ENCODE data around the gene MXRA8. TPM values are rescaled to one million over a fixed set of nuclear protein-coding genes. Genes with fewer than 3 reads are reported as not detected.

MXRA8 gene
- total and polyA plus RNA-seq, 8 donors = 78.3 to 151 (median 136) TPM

- TF ChIP-seq, protein P1, sequence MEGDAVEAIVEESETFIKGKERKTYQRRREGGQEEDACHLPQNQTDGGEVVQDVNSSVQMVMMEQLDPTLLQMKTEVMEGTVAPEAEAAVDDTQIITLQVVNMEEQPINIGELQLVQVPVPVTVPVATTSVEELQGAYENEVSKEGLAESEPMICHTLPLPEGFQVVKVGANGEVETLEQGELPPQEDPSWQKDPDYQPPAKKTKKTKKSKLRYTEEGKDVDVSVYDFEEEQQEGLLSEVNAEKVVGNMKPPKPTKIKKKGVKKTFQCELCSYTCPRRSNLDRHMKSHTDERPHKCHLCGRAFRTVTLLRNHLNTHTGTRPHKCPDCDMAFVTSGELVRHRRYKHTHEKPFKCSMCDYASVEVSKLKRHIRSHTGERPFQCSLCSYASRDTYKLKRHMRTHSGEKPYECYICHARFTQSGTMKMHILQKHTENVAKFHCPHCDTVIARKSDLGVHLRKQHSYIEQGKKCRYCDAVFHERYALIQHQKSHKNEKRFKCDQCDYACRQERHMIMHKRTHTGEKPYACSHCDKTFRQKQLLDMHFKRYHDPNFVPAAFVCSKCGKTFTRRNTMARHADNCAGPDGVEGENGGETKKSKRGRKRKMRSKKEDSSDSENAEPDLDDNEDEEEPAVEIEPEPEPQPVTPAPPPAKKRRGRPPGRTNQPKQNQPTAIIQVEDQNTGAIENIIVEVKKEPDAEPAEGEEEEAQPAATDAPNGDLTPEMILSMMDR (IDR thresholded peaks at IDR 0.05) = no peak
Observed at GRCh38 chr1:1309251-1310108, 48.9 kb downstream of the MXRA8 start.

GRCh38 chr1:1308756-1309250 is 49.6 kb downstream of the MXRA8 start:
- DNase-seq (no peak), ATAC-seq (peak; percentile 3)
- Histone ChIP-seq H3K4me1 (peaks cover 28 to 51% of the 10 kb centered on the region in 2 donors), H3K27ac (peak overlapping the region; percentile 96 to 99), H3K27me3 (no peaks in the 10 kb centered on the region), H3K9me3 (no peaks in the 10 kb centered on the region), H3K36me3 (peaks cover 0 to 43% of the 10 kb centered on the region in 2 donors), H3K4me3 (peak overlapping the region; percentile 91 to 94)
- TF ChIP-seq, protein P1 (IDR thresholded peaks at IDR 0.05) = no peak
- intact Hi-C loops (cut with DNase I) = no loop called here

More at GRCh38 chr1:1309251-1310108, 48.9 kb downstream of the MXRA8 start:
- Histone ChIP-seq H3K36me3 (peaks cover 0 to 50% of the 10 kb centered on the region in 2 donors), H3K9me3 (no peaks in the 10 kb centered on the region), H3K4me3 (peak overlapping the region; percentile 91 to 94), H3K4me1 (peaks cover 25 to 44% of the 10 kb centered on the region in 2 donors), H3K27ac (peak overlapping the region; percentile 96 to 99), H3K27me3 (no peaks in the 10 kb centered on the region)
- intact Hi-C loops (cut with DNase I) = no loop called here
- DNase-seq (peak in 1 of 4 donors; percentile 55), ATAC-seq (peak; percentile 0)

- Histone ChIP-seq H3K4me1 (peaks cover 28 to 51% of the 10 kb centered on the region in 2 donors), H3K36me3 (peaks cover 0 to 37% of the 10 kb centered on the region in 2 donors), H3K27ac (peak within 1 kb of the TSS; percentile 96 to 99), H3K4me3 (peak within 1 kb of the TSS; percentile 91 to 94), H3K27me3 (no peaks in the 10 kb centered on the region), H3K9me3 (no peaks in the 10 kb centered on the region)
- TF ChIP-seq, protein P1 (IDR thresholded peaks at IDR 0.05) = peak in 1 of 2 donors; percentile 39
- peak; percentile 82 for ATAC-seq
- DNase-seq = peak; percentile 88 to 95 (median 94)
- intact Hi-C loops (cut with DNase I) = no loop called here
Observed at GRCh38 chr1:1307923-1308755, 50.2 kb downstream of the MXRA8 start, which contains the start of the genes ACAP3 and PUSL1. TSS of gene ACAP3 (minus strand) at chr1:1307930. CDS start at chr1:1307815, 115 bp downstream. TSS of gene PUSL1 (plus strand) at chr1:1308597. CDS start at chr1:1308644, 47 bp downstream.

DNA sequence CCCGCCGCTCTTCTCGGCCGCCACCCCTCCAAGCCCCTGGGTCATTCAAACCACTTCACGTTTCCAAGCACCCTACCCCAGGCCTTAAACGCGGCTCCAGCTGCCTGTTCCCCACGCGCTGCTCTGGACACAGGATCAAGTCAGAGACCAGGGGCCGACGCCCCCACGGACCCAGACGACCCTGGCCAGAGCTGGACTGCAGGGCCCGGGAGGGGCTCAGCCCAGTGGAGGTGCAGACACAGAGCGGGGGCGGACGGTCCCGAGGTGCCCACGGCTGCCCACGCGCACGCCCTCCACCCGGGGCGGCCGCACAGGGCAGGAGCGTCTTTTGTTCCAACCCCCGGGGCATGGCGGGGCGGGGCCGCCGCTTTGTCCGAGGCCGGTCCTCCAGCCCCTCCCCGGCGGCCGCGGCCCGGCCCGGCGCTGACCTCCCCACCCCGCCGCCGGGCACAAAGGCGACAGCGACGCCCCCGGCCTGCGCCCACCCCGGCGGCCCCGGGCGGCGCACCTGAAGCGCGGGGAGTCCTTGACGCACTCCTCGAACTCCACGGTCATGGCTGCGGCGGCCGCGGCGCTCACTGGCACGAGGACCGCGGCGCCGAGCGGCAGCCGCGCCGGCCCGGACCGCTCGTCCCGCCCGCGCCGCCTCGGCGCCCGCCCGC is 51.0 kb downstream of the MXRA8 start:
- intact Hi-C loops (cut with DNase I) = no loop called here
- peak in 2 of 4 donors; percentile 49 to 89 for DNase-seq
- H3K36me3 ChIP-seq = peaks cover 0 to 29% of the 10 kb centered on the region in 2 donors
- no peaks in the 10 kb centered on the region for H3K27me3 ChIP-seq
- peak overlapping the region; percentile 79 to 91 for H3K4me3 ChIP-seq
- TF ChIP-seq, protein P1 (IDR thresholded peaks at IDR 0.05) = no peak
- peak overlapping the region; percentile 67 to 99 for H3K27ac ChIP-seq
- peaks cover 28 to 51% of the 10 kb centered on the region in 2 donors for H3K4me1 ChIP-seq
- no peak for ATAC-seq
- no peaks in the 10 kb centered on the region for H3K9me3 ChIP-seq
